ENCODE measurements around the gene KIF1C. TPM values are rescaled to one million over a fixed set of nuclear protein-coding genes. Genes with fewer than 3 reads are reported as not detected.

Gene KIF1C
- total RNA-seq, 2 donors from 2014 or later = 108 to 133 TPM

DNA sequence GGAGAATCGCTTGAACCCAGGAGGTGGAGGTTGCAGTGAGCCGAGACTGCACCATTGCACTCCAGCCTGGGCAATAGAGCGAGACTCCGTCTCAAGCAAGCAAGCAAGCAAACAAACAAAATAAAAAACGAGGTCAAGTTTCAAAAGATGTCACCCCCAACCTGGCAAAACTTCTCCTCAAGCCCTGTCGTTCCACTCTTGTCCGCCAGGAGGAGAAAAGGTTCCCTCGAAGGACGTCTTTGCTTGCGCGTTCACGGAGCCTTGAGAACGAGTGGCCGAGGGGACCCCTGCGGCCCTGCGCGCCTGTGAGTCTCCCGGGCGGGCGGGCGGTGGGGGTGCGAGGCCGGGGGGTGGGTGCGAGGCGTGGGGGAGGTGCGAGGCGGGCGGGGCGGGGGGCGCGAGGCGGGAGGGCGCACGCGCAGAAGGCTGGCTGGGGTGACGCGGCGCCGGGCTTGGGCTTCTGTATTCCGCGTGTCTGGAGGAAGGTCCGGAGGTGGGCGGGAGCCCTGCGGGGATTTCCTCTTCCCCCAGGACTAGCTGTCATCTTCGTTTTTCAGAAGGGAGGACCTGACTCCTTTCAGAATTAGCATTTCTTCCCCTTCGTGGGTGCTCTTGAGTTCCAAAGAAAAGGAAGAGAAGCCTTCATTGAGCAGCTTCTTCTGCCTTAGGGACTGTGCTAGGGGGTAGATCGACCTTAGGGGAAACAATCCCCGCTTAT, 33.8 kb downstream of the KIF1C start:
- peak overlapping the region; percentile 65 for H3K4me3 ChIP-seq (ENCODE audit: low read length)
- no peaks in the 10 kb centered on the region for H3K4me1 Mint-ChIP-seq
- peaks cover 55% of the 10 kb centered on the region for H3K27me3 Mint-ChIP-seq (ENCODE audit: insufficient read depth)
- H3K27me3 ChIP-seq (ENCODE audit: control insufficient read depth, insufficient read depth, low read length, poor library complexity, severe bottlenecking) = no peaks in the 10 kb centered on the region
- H3K9me3 ChIP-seq (ENCODE audit: control insufficient read depth, low read length) = no peaks in the 10 kb centered on the region
- TF ChIP-seq, protein P1, sequence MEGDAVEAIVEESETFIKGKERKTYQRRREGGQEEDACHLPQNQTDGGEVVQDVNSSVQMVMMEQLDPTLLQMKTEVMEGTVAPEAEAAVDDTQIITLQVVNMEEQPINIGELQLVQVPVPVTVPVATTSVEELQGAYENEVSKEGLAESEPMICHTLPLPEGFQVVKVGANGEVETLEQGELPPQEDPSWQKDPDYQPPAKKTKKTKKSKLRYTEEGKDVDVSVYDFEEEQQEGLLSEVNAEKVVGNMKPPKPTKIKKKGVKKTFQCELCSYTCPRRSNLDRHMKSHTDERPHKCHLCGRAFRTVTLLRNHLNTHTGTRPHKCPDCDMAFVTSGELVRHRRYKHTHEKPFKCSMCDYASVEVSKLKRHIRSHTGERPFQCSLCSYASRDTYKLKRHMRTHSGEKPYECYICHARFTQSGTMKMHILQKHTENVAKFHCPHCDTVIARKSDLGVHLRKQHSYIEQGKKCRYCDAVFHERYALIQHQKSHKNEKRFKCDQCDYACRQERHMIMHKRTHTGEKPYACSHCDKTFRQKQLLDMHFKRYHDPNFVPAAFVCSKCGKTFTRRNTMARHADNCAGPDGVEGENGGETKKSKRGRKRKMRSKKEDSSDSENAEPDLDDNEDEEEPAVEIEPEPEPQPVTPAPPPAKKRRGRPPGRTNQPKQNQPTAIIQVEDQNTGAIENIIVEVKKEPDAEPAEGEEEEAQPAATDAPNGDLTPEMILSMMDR (conservative IDR thresholded peaks at IDR 0.05) = peak; percentile 79
- 9 to 24% methylated on average over 9 to 37 of the region's 48 CpGs for WGBS, 2 experiments (ENCODE audit: insufficient coverage in 1 of 2, insufficient read length in 1 of 2)
- no peak overlapping the region for H3K9ac ChIP-seq (ENCODE audit: extremely low read depth, low read length, poor library complexity, severe bottlenecking)
- no peak overlapping the region for H3K27ac Mint-ChIP-seq
- H3K36me3 ChIP-seq (ENCODE audit: control insufficient read depth, insufficient read depth, low read length) = no peaks in the 10 kb centered on the region
- no peak overlapping the region for H3K27ac ChIP-seq (ENCODE audit: low read depth, low read length)
- H3K4me3 Mint-ChIP-seq = peak overlapping the region; percentile 49
- H3K36me3 Mint-ChIP-seq (ENCODE audit: low read depth) = no peaks in the 10 kb centered on the region
- no peaks in the 10 kb centered on the region for H3K4me1 ChIP-seq (ENCODE audit: control insufficient read depth, insufficient read depth, low read length)
- H3K9me3 Mint-ChIP-seq = no peaks in the 10 kb centered on the region
- peak; percentile 96 for DNase-seq

DNA sequence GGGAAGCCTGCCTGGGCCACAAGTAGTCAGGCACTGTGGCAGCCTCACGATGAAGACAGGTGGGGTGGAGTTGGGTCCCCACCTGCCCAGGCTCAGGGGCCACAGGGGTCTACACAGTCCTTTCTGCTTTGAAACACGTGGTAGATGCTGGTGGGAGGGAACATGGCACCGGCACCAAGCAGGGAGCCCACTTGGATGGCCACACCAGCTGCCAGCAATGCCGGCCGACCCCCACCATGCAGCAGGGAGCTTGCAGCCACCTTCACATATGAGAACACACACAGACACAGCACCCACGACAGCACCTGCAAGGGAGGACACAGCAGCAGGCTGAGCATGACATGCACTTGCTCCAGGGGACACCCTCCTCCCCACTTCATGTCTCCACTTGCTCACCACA, 35.1 kb downstream of the KIF1C start:
- Mint-ChIP-seq H3K9me3 (no peaks in the 10 kb centered on the region), H3K27me3 (ENCODE audit: insufficient read depth) (peaks cover 61% of the 10 kb centered on the region)

DNA sequence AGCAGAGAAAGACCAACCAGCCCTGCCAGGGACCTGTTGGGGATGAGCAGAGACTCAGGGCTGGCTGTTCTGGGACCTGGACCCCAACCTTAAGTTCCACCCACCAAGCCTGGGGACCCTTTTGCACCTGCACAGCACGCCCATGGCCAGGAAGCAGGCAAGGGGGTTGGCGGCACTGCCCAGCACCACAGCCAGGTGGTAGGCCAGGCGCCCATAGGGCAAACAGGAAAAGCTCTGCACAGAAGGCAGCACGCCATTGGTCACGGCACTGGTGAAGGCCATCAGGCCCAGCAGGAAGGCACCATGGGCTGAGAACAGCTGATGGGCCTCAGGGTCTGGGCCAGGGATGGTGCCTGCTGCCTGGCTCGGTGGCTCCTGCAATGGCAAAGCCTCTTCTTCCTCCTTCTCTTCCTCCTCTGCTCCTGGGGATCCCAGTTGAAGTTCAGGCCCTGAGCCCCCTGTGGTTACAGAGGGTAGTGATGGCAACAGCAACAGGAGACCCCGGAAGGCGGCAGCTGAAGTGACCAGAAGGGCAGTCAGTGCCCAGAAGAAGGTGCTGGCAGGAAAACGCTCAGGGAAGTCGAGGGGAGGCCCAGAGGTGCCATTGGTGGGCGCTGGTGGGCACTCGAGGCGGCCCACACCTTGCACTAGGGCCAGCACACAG, 35.7 kb downstream of the KIF1C start:
- Mint-ChIP-seq H3K36me3 (ENCODE audit: low read depth) (no peaks in the 10 kb centered on the region), H3K4me1 (no peaks in the 10 kb centered on the region), H3K9me3 (no peaks in the 10 kb centered on the region), H3K4me3 (no peak overlapping the region), H3K27ac (no peak overlapping the region), H3K27me3 (ENCODE audit: insufficient read depth) (peaks cover 60% of the 10 kb centered on the region)
- Histone ChIP-seq H3K4me3 (ENCODE audit: low read length) (no peak overlapping the region), H3K27me3 (ENCODE audit: control insufficient read depth, insufficient read depth, low read length, poor library complexity, severe bottlenecking) (no peaks in the 10 kb centered on the region), H3K27ac (ENCODE audit: low read depth, low read length) (no peak overlapping the region), H3K9me3 (ENCODE audit: control insufficient read depth, low read length) (no peaks in the 10 kb centered on the region), H3K4me1 (ENCODE audit: control insufficient read depth, insufficient read depth, low read length) (no peaks in the 10 kb centered on the region), H3K9ac (ENCODE audit: extremely low read depth, low read length, poor library complexity, severe bottlenecking) (no peak overlapping the region), H3K36me3 (ENCODE audit: control insufficient read depth, insufficient read depth, low read length) (no peaks in the 10 kb centered on the region)
- peak; percentile 68 for DNase-seq
- TF ChIP-seq, protein P1 (conservative IDR thresholded peaks at IDR 0.05) = peak; percentile 42
- 93% methylated on average over 10 to 13 of the region's 13 CpGs for WGBS, 2 experiments (ENCODE audit: insufficient coverage in 1 of 2, insufficient read length in 1 of 2)

More for the DNA sequence above, 35.1 kb downstream of the KIF1C start:
- Histone ChIP-seq H3K27me3 (ENCODE audit: control insufficient read depth, insufficient read depth, low read length, poor library complexity, severe bottlenecking) (no peaks in the 10 kb centered on the region), H3K9me3 (ENCODE audit: control insufficient read depth, low read length) (no peaks in the 10 kb centered on the region), H3K36me3 (ENCODE audit: control insufficient read depth, insufficient read depth, low read length) (no peaks in the 10 kb centered on the region), H3K4me3 (ENCODE audit: low read length) (no peak overlapping the region), H3K4me1 (ENCODE audit: control insufficient read depth, insufficient read depth, low read length) (no peaks in the 10 kb centered on the region), H3K27ac (ENCODE audit: low read depth, low read length) (no peak overlapping the region), H3K9ac (ENCODE audit: extremely low read depth, low read length, poor library complexity, severe bottlenecking) (no peak overlapping the region)
- no peak for DNase-seq
- TF ChIP-seq, protein P1 (conservative IDR thresholded peaks at IDR 0.05) = no peak
- no peaks in the 10 kb centered on the region for H3K36me3 Mint-ChIP-seq (ENCODE audit: low read depth)
- H3K4me3 Mint-ChIP-seq = no peak overlapping the region
- H3K4me1 Mint-ChIP-seq = no peaks in the 10 kb centered on the region
- 85 to 100% methylated on average over 3 to 6 of the region's 6 CpGs for WGBS, 2 experiments (ENCODE audit: insufficient coverage in 1 of 2, insufficient read length in 1 of 2)
- no peak overlapping the region for H3K27ac Mint-ChIP-seq

Data from endodermal cell (in vitro differentiated cells).